Astrocyte (in vitro differentiated cells and primary cell): ENCODE data around the gene RMI2.

Experiments
- EZH2 ChIP-seq: IDR thresholded peaks from 2 replicates; pipeline ENCODE4 v1.6.1; 2012; ENCODE audit warnings: mild to moderate bottlenecking, low read length, inconsistent platforms; ENCODE audit not compliant: insufficient read depth
- TF ChIP-seq, protein P1 (sequence below): IDR thresholded peaks from 2 replicates; pipeline ENCODE4 v1.5.1; 2011; ENCODE audit warnings: low read depth, mild to moderate bottlenecking, inconsistent platforms, low read length, moderate library complexity; ENCODE audit not compliant: insufficient read depth

DNA sequence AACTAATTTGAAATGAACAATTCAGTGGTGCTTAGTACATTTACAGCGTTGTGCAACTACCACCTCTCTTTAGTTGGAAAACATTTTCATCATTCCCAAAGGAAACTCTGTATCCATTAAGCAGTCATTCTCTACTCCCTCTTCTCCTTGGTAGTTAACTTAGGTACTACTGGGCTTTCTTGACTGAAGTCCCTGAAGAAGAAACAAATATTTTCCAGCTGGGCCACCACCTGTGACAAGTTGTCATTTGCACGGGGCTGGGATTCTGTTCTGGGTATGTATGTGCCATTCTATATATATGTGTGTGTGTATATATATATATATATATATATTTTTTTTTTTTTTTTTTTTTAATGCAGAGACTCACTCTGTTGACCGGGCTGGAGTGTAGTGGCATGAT is 15.4 kb upstream of the RMI2 start:
- TF ChIP-seq EZH2: no peak
- TF ChIP-seq, protein P1, sequence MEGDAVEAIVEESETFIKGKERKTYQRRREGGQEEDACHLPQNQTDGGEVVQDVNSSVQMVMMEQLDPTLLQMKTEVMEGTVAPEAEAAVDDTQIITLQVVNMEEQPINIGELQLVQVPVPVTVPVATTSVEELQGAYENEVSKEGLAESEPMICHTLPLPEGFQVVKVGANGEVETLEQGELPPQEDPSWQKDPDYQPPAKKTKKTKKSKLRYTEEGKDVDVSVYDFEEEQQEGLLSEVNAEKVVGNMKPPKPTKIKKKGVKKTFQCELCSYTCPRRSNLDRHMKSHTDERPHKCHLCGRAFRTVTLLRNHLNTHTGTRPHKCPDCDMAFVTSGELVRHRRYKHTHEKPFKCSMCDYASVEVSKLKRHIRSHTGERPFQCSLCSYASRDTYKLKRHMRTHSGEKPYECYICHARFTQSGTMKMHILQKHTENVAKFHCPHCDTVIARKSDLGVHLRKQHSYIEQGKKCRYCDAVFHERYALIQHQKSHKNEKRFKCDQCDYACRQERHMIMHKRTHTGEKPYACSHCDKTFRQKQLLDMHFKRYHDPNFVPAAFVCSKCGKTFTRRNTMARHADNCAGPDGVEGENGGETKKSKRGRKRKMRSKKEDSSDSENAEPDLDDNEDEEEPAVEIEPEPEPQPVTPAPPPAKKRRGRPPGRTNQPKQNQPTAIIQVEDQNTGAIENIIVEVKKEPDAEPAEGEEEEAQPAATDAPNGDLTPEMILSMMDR: no peak
